GM12878 (cell line): Measurements from ENCODE around the gene SLX4. TPM values are rescaled to one million over a fixed set of nuclear protein-coding genes. Genes with fewer than 3 reads are reported as not detected.

Source experiments
- ATAC-seq: fragments of 200-7000 bp; cut with Tn5 transposase; 3 replicates; pipeline ENCODE4 v1.9.1; 2020; ENCODE audit warnings: mild to moderate bottlenecking, moderate library complexity
- BruUV-seq: library from RNA; stranded (reverse); fragments of 400-500 nt; replicated peaks from 2 replicates; lab custom pipeline; 2021; lab: Mats Ljungman, UMichigan
- CTCF ChIA-PET: fragments of 300-600 bp; sonication (Branson Sonifier 250); formaldehyde crosslinking; extraction: SDS; loops from one replicate; lab custom pipeline; 2021; ENCODE audit warnings: inconsistent platforms; lab: Yijun Ruan, JAX
- POLR2A ChIA-PET: fragments of 350-600 bp; formaldehyde crosslinking; extraction: SDS; loops from one replicate; lab custom pipeline; 2021; ENCODE audit warnings: inconsistent platforms; lab: Charles Lee
- RAD21 ChIA-PET: fragments of 300-600 bp; sonication (Branson Sonifier 250); formaldehyde crosslinking; loops from one replicate; lab custom pipeline; 2023; ENCODE audit warnings: antibody characterized with exemption; ENCODE audit not compliant: unreplicated experiment; lab: Charles Lee
- SMC1A ChIA-PET: fragments of 300-600 bp; sonication (Branson Sonifier 250); formaldehyde crosslinking; loops from one replicate; lab custom pipeline; 2023; ENCODE audit not compliant: unreplicated experiment, uncharacterized antibody; lab: Charles Lee
- DNase-seq: peaks from one replicate; pipeline ENCODE4 v3.0.0-alpha.2; 2011; ENCODE audit warnings: low read depth, low spot score
- FAIRE-seq: peaks from 3 replicates; lab custom pipeline; 2011; peaks lifted over from hg19 to GRCh38; lab: Jason Lieb, UNC
- H2AFZ ChIP-seq: 2 replicates; pipeline ENCODE4 v1.6.0; 2011; ENCODE audit warnings: low read depth, low read length, control low read depth; ENCODE audit not compliant: control insufficient read depth
- H3K27ac ChIP-seq: 2 replicates; pipeline ENCODE4 v1.5.1; 2011; ENCODE audit warnings: control low read depth; ENCODE audit not compliant: control insufficient read depth, insufficient read depth
- H3K27me3 ChIP-seq, 2 experiments: replicated peaks in 1 of 2; 2 replicates each; pipeline versions ENCODE4 v1.6.0 to v1.6.1; 2011; ENCODE audit warnings: low read length in 1 of 2; ENCODE audit not compliant: control insufficient read depth in 2 of 2, insufficient read depth in 2 of 2
- H3K36me3 ChIP-seq, 2 experiments: 2 replicates each; pipeline ENCODE4 v1.5.1; 2011; ENCODE audit warnings: low read length in 1 of 2; ENCODE audit not compliant: control insufficient read depth in 2 of 2, insufficient read depth in 2 of 2
- H3K4me1 ChIP-seq: 2 replicates; pipeline ENCODE4 v1.6.1; 2011; ENCODE audit warnings: mild to moderate bottlenecking, low read length, moderate library complexity, mixed read lengths; ENCODE audit not compliant: control insufficient read depth, insufficient read depth
- H3K4me2 ChIP-seq: 2 replicates; pipeline ENCODE4 v1.6.0; 2011; ENCODE audit warnings: control low read depth; ENCODE audit not compliant: control insufficient read depth, insufficient read depth
- H3K4me3 ChIP-seq: fragments of 200-600 bp; sonication (generic); 2 replicates; pipeline ENCODE4 v1.5.1; 2016
- H3K79me2 ChIP-seq: 2 replicates; pipeline ENCODE4 v1.6.0; 2011; ENCODE audit warnings: low read length; ENCODE audit not compliant: control insufficient read depth, insufficient read depth
- H3K9ac ChIP-seq: 2 replicates; pipeline ENCODE4 v1.8.0; 2011; ENCODE audit warnings: low read length, control low read depth, mixed read lengths; ENCODE audit not compliant: control insufficient read depth, insufficient read depth
- H3K9me3 ChIP-seq: replicated peaks from 3 replicates; pipeline ENCODE4 v1.5.1; 2011; ENCODE audit warnings: mild to moderate bottlenecking, low read length; ENCODE audit not compliant: control insufficient read depth, insufficient read depth
- H4K20me1 ChIP-seq: 2 replicates; pipeline ENCODE4 v1.6.0; 2011; ENCODE audit not compliant: control insufficient read depth, insufficient read depth
- CBFB ChIP-seq: IDR thresholded peaks from 2 replicates; pipeline ENCODE4 v1.6.1; 2016; ENCODE audit warnings: antibody characterized with exemption, low read depth
- DPF2 ChIP-seq: fragments of 450-650 bp; IDR thresholded peaks from 2 replicates; pipeline ENCODE4 v1.6.1; 2017; ENCODE audit warnings: mild to moderate bottlenecking
- E4F1 ChIP-seq: fragments of 450-650 bp; IDR thresholded peaks from 2 replicates; pipeline ENCODE4 v1.6.1; 2018; ENCODE audit warnings: borderline replicate concordance, mild to moderate bottlenecking; ENCODE audit not compliant: partially characterized antibody
- ETV6 ChIP-seq, 2 experiments: fragments of 450-650 bp in 1 of 2; IDR thresholded peaks in 1 of 2; conservative IDR thresholded peaks in 1 of 2; 2 replicates each; pipeline ENCODE4 v1.6.1; 2014; ENCODE audit warnings: antibody characterized with exemption in 1 of 2, borderline replicate concordance in 1 of 2, low read depth in 1 of 2, mild to moderate bottlenecking in 1 of 2, moderate library complexity in 1 of 2
- HCFC1 ChIP-seq: fragments of 150-350 bp; IDR thresholded peaks from 2 replicates; pipeline ENCODE4 v1.6.1; 2014; ENCODE audit warnings: low read length
- IKZF2 ChIP-seq, 2 experiments: fragments of 450-650 bp; IDR thresholded peaks; 2 replicates each; pipeline ENCODE4 v1.6.1; 2017; ENCODE audit warnings: mild to moderate bottlenecking in 2 of 2, moderate library complexity in 2 of 2
- NBN ChIP-seq: fragments of 450-650 bp; IDR thresholded peaks from 2 replicates; pipeline ENCODE4 v1.6.1; 2016
- NR2C1 ChIP-seq: fragments of 450-650 bp; IDR thresholded peaks from 2 replicates; pipeline ENCODE4 v1.6.1; 2017; ENCODE audit warnings: antibody characterized with exemption, mild to moderate bottlenecking, moderate library complexity
- NR2F1 ChIP-seq: fragments of 450-650 bp; conservative IDR thresholded peaks from 2 replicates; pipeline ENCODE4 v1.6.1; 2017; ENCODE audit warnings: mild to moderate bottlenecking
- SP1 ChIP-seq: IDR thresholded peaks from one replicate; pipeline ENCODE4 v1.6.1; 2011; ENCODE audit warnings: low read depth, low read length
- SREBF1 ChIP-seq: IDR thresholded peaks from 2 replicates; pipeline ENCODE4 v1.6.1; 2012; ENCODE audit warnings: mild to moderate bottlenecking, low read length
- YY1 ChIP-seq: IDR thresholded peaks from 2 replicates; pipeline ENCODE4 v1.6.1; 2011; ENCODE audit warnings: low read depth, mild to moderate bottlenecking, low read length
- ZNF217 ChIP-seq: fragments of 450-650 bp; IDR thresholded peaks from 2 replicates; pipeline ENCODE4 v1.6.1; 2017; ENCODE audit warnings: antibody characterized with exemption, mild to moderate bottlenecking
- ZSCAN29 ChIP-seq: fragments of 450-650 bp; IDR thresholded peaks from 2 replicates; pipeline ENCODE4 v1.6.1; 2017; ENCODE audit warnings: mild to moderate bottlenecking, moderate library complexity
- WGBS: methylation state at CpG from one replicate; pipeline ENCODE4 v1.1.6; 2016; ENCODE audit warnings: low lambda C conversion rate; ENCODE audit not compliant: insufficient replicate concordance, insufficient coverage; ENCODE audit errors: missing lambda C conversion rate; 5-methylcytosine and 5-hydroxymethylcytosine counted together
- in situ Hi-C: fragments of 300-500 bp; cut with MboI; formaldehyde crosslinking; loops from 9 replicates; pipeline ENCODE4 v1.14.3; 2018; ENCODE audit warnings: mixed read lengths
- intact Hi-C: fragments of 100-400 bp; cut with micrococcal nuclease; formaldehyde crosslinking; loops from one replicate; pipeline ENCODE4 v1.14.2; 2022; ENCODE audit not compliant: unreplicated experiment
- polyA plus RNA-seq, 11 experiments: library from polyadenylated mRNA; depleted of rRNA in 4 of 11; unstranded in 6 of 11; stranded (reverse) in 5 of 11; fragments of >200 nt; fragmentation: Nextera tagmentation in 4 of 11; fragmentation: Illumina TruSeq in 1 of 11; extraction: Ambion mirVana in 4 of 11; extraction: Trizol in 1 of 11; gene quantifications; 1 replicate in 1 of 11; 2 replicates in 10 of 11; pipeline versions ENCODE4 v1.2.1 to v1.2.3, GENCODE V29; 2011 to 2016; ENCODE audit warnings: inconsistent platforms in 2 of 11, missing spikeins in 2 of 11, low read depth in 1 of 11
- total RNA-seq, 4 experiments: library from RNA; depleted of rRNA in 3 of 4; stranded (reverse); fragments of >200 nt in 3 of 4; fragmentation: Illumina TruSeq in 1 of 4; extraction: Trizol in 1 of 4; gene quantifications; 2 replicates each; pipeline versions ENCODE4 v1.2.1 to v1.2.3, GENCODE V29; 2013 to 2021
- TF ChIP-seq, protein P1 (sequence below): fragments of 450-650 bp; IDR thresholded peaks from 2 replicates; pipeline ENCODE4 v1.6.1; 2014; ENCODE audit warnings: mild to moderate bottlenecking
- TF ChIP-seq, protein P2 (sequence below): fragments of 450-650 bp; IDR thresholded peaks from 2 replicates; pipeline ENCODE4 v1.6.1; 2017; ENCODE audit warnings: mild to moderate bottlenecking, moderate library complexity
- TF ChIP-seq, protein P3 (sequence below): IDR thresholded peaks from 2 replicates; pipeline ENCODE4 v1.6.1; 2012; ENCODE audit warnings: low read depth, low read length, improper control_type of control experiment

Gene SLX4
- total and polyA plus RNA-seq, 10 of the 15 experiments (the other 5 are each of a cell fraction or from before 2014, with no cell fraction given), result 0.18 to 12.3 (median 4.8) TPM

DNA sequence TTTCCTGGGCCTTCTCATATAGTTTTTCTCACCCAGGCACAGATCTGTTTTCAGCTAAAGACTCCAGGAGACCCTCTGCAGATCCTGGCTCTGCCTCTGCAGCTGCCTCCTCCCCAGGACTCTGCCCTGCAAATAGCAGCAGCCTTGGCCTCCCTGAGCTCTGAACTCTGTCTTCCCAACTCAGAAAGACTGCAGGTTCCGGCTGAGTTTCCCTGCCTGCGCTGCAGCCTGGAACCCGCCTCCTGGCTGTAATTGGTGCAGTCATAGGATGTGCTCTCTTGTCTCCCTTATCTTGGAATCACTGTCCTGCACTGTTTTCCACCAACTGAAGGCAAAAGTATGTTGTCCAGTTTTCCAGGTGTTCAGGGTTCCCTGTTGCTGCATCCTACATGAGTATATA lies 28.8 kb upstream of the SLX4 start:
- in situ Hi-C loops, result no loop called here
- no peak for DNase-seq
- TF ChIP-seq, protein P1, sequence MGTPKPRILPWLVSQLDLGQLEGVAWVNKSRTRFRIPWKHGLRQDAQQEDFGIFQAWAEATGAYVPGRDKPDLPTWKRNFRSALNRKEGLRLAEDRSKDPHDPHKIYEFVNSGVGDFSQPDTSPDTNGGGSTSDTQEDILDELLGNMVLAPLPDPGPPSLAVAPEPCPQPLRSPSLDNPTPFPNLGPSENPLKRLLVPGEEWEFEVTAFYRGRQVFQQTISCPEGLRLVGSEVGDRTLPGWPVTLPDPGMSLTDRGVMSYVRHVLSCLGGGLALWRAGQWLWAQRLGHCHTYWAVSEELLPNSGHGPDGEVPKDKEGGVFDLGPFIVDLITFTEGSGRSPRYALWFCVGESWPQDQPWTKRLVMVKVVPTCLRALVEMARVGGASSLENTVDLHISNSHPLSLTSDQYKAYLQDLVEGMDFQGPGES, result no peak
- TF ChIP-seq E4F1 (no peak), SP1 (no peak), SREBF1 (no peak), NR2F1 (no peak), CBFB (no peak), ZNF217 (no peak), ZSCAN29 (no peak), HCFC1 (no peak), NR2C1 (no peak), YY1 (no peak), DPF2 (no peak), NBN (no peak), IKZF2 (IDR thresholded peaks at IDR 0.05) (no peak), ETV6 (conservative IDR thresholded peaks at IDR 0.05 in 1 of 2, IDR thresholded peaks at IDR 0.05 in 1 of 2; ENCODE audit: borderline replicate concordance in 1 of 2, low read depth in 1 of 2) (no peak)
- TF ChIP-seq, protein P2, sequence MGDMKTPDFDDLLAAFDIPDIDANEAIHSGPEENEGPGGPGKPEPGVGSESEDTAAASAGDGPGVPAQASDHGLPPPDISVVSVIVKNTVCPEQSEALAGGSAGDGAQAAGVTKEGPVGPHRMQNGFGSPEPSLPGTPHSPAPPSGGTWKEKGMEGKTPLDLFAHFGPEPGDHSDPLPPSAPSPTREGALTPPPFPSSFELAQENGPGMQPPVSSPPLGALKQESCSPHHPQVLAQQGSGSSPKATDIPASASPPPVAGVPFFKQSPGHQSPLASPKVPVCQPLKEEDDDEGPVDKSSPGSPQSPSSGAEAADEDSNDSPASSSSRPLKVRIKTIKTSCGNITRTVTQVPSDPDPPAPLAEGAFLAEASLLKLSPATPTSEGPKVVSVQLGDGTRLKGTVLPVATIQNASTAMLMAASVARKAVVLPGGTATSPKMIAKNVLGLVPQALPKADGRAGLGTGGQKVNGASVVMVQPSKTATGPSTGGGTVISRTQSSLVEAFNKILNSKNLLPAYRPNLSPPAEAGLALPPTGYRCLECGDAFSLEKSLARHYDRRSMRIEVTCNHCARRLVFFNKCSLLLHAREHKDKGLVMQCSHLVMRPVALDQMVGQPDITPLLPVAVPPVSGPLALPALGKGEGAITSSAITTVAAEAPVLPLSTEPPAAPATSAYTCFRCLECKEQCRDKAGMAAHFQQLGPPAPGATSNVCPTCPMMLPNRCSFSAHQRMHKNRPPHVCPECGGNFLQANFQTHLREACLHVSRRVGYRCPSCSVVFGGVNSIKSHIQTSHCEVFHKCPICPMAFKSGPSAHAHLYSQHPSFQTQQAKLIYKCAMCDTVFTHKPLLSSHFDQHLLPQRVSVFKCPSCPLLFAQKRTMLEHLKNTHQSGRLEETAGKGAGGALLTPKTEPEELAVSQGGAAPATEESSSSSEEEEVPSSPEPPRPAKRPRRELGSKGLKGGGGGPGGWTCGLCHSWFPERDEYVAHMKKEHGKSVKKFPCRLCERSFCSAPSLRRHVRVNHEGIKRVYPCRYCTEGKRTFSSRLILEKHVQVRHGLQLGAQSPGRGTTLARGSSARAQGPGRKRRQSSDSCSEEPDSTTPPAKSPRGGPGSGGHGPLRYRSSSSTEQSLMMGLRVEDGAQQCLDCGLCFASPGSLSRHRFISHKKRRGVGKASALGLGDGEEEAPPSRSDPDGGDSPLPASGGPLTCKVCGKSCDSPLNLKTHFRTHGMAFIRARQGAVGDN, result no peak
- TF ChIP-seq, protein P3, sequence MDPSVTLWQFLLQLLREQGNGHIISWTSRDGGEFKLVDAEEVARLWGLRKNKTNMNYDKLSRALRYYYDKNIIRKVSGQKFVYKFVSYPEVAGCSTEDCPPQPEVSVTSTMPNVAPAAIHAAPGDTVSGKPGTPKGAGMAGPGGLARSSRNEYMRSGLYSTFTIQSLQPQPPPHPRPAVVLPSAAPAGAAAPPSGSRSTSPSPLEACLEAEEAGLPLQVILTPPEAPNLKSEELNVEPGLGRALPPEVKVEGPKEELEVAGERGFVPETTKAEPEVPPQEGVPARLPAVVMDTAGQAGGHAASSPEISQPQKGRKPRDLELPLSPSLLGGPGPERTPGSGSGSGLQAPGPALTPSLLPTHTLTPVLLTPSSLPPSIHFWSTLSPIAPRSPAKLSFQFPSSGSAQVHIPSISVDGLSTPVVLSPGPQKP, result no peak

More for the DNA sequence above, 28.8 kb upstream of the SLX4 start:
- Histone ChIP-seq H3K79me2 (peaks cover 2% of the 10 kb centered on the region; the same call in 1 of the 2 replicates), H3K27ac (no peak overlapping the region), H3K4me2 (no peak overlapping the region), H3K4me1 (peaks cover 10% of the 10 kb centered on the region; the same call in 1 of the 2 replicates), H3K36me3 (peaks cover 0 to 10% of the 10 kb centered on the region in 2 experiments; a peak in 2 of 4 replicates), H3K9ac (no peak overlapping the region), H3K4me3 (no peak overlapping the region), H4K20me1 (no peaks in the 10 kb centered on the region), H2AFZ (no peak overlapping the region), H3K9me3 (no peaks in the 10 kb centered on the region), H3K27me3 (no peaks in the 10 kb centered on the region)
- SMC1A ChIA-PET, result no interaction called here
- ATAC-seq, result no peak
- POLR2A ChIA-PET, result no interaction called here
- RAD21 ChIA-PET, result no interaction called here
- intact Hi-C loops, result no loop called here
- CTCF ChIA-PET, result no interaction called here
- 100% methylated on average over 3 of the region's 3 CpGs for WGBS
- BruUV-seq, result no TSS peak
- FAIRE-seq, result no peak
